AG08396 (cell line): ENCODE results near the gene PML.

ENCODE experiments used
- DNase-seq: peaks from one replicate; pipeline ENCODE4 v3.0.0; 2012; ENCODE audit warnings: low spot score, mixed read lengths

PML gene, protein sequence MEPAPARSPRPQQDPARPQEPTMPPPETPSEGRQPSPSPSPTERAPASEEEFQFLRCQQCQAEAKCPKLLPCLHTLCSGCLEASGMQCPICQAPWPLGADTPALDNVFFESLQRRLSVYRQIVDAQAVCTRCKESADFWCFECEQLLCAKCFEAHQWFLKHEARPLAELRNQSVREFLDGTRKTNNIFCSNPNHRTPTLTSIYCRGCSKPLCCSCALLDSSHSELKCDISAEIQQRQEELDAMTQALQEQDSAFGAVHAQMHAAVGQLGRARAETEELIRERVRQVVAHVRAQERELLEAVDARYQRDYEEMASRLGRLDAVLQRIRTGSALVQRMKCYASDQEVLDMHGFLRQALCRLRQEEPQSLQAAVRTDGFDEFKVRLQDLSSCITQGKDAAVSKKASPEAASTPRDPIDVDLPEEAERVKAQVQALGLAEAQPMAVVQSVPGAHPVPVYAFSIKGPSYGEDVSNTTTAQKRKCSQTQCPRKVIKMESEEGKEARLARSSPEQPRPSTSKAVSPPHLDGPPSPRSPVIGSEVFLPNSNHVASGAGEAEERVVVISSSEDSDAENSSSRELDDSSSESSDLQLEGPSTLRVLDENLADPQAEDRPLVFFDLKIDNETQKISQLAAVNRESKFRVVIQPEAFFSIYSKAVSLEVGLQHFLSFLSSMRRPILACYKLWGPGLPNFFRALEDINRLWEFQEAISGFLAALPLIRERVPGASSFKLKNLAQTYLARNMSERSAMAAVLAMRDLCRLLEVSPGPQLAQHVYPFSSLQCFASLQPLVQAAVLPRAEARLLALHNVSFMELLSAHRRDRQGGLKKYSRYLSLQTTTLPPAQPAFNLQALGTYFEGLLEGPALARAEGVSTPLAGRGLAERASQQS

DNA sequence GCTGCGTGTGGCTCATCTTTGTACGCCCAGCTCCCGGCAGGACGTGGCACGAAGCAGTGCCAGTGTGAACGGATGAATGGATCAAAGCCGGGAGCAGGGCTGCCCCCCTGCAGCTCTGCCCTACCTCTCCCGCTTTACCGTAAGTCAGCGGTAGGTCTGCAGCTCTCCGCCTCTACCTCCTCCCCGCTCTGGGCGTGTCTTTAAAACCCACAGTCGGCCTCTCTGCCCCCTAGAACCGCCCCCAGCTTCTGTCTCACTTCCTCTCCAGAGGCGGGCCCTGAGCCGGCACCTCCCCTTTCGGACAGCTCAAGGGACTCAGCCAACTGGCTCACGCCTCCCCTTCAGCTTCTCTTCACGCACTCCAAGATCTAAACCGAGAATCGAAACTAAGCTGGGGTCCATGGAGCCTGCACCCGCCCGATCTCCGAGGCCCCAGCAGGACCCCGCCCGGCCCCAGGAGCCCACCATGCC lies at the start of gene PML:
TSS of gene PML (plus strand) at position 304 of the 471 bp plus-strand sequence. CDS start at position 401, 97 bp downstream.
- peak; percentile 96 for DNase-seq

DNA sequence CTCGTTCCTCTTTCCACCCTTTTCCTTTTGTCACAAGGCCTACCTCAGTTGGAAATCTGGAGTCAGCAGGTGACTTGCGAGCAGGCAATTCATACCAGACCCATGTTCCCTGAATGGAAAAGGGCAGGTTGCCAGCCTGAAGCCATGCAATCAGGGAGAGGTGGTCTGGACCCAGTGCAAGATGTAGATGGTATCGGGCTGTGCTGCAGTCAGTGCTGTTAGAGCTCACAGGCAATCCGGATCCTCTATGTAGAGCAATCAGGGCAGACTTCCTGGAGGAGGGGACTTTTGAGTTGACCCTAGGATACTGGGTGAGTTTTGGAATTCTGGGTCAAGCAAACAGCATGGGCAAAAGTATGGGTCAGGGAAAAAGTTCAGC lies 49.4 kb upstream of the PML start:
- no peak for DNase-seq

DNA sequence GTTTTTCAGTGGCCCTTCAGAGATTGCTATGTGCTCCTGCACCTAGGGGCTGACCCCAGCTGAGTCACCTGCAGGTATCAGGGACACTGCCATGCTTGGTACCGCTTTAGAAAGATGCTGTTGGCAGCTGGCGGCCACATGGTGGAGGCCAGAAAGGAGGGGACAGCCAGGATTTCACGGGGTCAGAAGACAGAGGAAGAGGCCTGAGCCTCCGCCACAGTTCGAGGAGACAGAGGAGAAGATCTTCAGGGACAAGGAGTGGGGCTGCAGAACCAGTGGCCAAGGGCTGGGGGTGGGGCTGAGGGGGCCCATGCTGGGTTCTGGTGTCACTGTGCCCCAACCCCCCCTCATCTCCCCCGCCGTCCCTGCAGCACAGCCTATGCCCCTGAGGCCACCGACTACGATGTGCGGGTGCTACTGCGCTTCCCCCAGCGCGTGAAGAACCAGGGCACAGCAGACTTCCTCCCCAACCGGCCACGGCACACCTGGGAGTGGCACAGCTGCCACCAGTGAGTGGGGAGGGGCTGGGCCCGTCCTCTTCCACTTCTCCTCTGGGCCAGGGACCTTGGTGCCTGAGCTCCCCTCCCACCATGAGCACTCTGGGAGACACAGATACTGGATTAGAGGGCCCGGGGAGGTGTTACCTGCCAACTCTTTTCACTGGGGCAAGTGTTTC lies 48.3 kb upstream of the PML start:
- no peak for DNase-seq

DNA sequence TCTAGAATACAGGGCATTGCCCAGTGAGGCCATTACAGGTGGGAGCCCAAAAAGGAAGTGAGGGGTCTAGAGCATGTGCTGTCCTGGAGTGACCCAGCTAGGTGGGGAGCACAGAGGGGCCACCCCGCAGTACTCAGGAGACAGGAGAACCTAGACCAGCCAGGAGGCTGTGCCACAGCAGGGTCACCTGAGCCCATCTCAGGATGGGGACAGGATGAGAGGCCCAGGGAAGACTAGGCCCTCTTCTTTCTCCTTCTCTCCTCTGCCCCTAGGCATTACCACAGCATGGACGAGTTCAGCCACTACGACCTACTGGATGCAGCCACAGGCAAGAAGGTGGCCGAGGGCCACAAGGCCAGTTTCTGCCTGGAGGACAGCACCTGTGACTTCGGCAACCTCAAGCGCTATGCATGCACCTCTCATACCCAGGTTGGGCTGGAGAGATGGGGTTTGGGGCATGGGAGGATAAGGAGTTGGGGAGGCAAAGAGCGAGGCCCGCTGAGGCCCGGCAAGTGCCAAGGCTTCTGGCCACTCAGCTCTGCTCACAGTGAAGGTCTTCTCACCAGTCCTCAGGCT lies 47.6 kb upstream of the PML start:
- DNase-seq: no peak

DNA sequence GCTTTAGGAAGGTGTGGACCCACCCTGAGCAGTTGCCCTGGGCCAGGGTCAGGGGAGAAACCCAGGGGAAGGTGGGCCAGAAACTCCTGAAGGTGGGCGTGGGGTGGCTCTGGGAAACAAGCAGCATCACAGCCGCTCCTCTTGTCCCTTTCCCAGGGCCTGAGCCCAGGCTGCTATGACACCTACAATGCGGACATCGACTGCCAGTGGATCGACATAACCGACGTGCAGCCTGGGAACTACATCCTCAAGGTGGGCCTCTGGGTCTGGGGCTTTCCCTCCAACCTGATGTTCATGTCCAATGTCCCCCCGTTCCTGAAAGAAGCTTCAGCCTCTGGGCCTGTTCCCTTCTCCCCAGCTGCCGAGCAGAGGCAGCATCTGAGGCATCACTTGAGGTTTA lies 46.9 kb upstream of the PML start:
- no peak for DNase-seq

DNA sequence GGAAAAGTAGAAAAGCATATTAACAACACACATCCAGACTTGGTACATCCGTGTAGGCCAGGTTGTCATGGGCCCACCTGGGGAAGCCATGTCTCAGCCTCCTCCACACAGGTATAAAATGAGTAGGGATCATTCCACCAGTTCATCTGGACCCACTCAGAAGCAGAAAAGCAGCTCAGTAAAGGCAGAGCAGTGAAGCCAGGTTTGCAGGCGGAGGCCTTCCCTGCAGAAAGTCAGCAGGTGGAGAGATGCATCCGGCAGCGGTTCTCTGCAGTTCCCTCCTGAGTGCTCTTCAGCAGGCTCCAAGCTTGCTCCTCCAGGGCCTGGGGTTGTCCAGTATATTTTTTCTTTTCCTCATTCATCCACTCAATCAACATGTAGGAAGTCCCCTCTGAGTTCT lies 46.1 kb upstream of the PML start:
- DNase-seq: no peak

DNA sequence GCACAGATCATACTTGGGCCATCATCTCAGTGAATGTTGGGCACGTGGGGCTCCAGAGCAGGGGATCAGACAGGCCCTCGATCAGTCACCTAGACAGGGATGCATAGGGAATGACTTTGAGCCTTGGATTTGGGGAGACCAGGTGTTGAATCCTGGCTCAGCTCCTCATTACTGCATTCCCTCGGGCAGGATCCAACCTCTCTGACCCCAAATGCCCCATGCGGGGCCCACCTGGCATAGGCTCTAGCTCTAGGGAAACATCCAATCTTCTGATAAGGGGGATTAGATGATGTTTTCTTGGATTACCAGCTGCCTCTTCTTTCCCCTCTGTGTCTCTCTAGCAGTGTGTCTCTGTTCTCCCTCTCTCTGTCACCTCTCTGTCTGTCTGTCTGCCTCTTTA lies 45.5 kb upstream of the PML start:
- DNase-seq: no peak

DNA sequence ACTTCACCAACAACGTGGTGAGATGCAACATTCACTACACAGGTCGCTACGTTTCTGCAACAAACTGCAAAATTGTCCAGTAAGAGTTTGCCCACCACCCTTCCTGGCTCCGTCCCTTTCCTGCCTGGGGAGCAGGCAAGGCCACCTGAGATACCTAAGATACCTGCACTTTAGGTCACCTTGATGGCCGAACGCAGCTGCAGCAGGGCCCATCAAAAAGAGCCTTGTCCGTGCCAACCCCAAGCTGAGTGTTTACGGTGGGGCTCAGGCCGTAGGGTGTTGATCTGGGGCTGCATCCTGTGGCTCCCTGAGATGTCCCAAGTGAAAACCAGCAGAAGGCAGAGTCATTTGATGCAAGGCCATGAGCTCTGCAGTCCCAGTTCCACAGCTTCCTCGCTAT lies 45.0 kb upstream of the PML start:
- DNase-seq: no peak

DNA sequence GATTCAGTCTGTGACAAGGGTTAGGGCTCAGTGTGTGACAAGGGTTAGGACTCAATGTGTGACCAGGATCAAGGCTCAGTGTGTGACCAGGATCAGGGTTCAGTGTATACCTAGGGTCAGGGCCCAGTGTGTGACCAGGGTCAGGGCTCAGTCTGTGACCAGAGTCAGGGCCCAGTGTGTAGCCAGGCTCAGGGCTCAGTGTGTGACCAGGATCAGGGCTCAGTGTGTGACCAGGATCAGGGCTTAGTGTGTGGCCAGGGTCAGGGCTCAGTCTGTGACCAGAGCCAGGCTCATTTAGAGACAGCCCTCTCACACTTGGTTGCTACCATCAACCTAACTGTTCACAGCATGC lies 44.1 kb upstream of the PML start:
- no peak for DNase-seq

DNA sequence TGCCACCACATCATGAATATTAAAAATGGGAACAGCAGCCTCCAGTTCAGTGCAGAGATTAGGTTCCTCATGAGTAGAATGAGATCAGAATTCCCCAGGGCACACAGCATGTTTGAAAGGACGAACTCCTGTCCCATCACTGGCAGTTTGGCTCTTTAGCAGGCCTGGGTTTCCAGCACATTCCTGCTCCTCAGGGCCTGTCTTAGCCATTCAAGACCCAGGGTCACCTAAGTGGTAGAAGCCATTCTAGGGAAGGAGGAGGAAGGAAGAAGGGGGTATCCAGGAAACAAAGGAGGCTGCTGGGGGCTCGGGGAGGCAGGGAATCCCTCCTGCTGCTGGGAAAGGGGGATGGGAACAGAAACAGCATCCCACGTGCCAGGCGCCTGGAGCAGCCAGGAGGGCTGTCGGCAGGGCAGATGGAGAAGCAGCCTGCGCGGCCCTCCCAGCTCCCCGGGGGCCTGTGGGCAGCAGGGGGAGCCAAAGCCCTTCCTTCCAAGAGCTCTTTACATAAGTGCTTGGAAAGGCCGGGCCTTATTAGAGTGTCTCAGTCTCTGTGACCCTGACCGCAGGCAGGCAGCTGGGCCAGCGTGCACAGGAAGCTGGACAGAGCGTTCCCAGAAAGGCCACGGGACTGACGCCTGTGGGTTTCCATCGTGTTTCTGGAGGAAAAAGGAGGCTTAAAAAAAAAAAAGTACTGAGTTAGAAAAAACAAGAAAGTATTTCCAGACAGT lies 43.5 kb upstream of the PML start:
- peak; percentile 92 for DNase-seq

DNA sequence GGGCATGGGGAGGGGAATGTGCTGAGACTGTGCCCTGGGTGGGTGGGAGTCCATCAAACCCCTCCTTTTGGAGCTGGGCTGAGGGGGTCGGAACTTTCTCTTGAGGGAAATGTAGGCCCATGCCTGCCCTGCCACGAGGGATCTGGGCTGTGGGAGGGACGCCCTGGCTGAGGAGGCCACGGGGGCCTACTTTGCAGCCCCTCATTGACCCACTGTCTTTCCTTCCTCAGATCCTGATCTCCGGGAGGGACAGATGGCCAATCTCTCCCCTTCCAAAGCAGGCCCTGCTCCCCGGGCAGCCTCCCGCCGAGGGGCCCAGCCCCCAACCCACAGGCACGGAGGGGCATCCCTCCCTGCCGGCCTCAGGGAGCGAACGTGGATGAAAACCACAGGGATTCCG lies 42.9 kb upstream of the PML start:
- no peak for DNase-seq

DNA sequence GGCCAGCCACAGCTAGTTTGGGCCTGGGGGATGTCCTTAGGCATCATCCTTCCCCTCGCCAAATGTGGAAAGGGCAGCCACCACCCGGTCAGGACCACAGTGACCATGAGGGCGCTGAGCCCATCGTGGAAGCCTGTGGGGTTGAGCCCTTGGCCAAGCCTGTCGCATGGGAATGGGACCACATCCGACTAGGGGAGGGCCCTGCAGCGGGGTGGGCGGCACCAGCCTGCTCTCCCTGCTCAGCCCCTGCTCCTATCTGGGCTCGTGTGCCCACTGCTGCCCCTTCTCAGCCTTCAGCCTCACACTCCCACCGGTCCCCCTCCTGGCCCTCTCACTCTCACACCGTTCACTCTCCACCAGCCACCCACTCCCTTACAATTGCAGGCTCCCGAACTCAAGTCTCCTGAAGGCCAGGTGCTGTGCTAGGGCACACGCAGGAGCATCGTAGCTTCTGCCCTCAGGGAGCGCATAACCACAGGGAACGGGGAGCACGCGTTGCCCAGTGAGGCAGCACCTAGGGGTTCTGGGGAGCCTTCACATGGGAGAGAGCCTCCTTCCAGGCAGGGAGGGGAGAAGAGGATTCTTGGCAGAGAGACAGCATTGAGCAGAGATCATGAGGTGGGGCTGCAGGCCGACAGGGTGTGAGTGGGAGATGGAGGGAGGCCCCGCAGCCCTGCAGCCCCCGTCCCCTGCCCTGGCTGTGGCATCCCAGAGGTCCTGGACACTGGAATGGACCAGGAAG lies 42.2 kb upstream of the PML start:
- no peak for DNase-seq

DNA sequence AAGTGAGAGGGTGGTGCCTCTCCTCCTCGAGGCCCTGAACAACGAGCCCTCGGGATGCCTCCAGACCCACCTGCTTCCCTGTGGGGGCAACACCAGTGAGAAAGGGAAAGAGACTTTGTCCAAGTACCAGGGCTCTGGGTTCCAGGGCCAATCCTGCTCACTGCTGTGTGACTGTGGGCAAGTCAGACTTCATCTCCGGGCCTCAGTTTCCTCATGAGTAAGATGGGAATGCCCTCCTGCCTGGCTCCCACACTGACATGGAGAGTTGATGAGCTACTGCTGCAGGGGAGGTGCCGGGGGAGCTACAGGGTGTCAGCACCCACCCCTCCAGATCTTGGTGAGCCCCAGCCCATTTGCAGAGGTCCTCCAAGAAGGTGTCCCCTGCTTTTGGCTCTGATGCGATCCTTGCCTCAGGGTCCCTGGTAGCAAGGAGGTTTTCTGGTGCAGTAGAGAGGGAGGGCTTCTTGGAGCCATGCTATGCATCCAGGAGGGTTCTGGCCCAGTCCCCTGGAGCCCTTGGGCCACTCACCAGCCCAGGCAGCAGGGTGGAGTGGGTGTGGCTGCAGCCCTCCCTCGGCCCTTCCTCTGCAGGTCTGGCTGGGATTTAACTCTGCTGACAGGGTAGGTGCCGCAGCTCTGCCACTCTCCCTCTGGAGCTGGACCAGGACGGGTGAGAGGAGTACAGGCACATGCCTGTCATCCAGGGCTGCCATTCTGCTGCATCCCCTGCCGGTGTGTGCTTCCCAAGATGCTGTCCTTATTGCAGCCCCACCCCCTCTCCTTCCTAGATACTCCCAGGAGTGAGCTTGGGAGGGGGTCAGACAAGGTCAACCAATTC lies 41.4 kb upstream of the PML start:
- DNase-seq: no peak

DNA sequence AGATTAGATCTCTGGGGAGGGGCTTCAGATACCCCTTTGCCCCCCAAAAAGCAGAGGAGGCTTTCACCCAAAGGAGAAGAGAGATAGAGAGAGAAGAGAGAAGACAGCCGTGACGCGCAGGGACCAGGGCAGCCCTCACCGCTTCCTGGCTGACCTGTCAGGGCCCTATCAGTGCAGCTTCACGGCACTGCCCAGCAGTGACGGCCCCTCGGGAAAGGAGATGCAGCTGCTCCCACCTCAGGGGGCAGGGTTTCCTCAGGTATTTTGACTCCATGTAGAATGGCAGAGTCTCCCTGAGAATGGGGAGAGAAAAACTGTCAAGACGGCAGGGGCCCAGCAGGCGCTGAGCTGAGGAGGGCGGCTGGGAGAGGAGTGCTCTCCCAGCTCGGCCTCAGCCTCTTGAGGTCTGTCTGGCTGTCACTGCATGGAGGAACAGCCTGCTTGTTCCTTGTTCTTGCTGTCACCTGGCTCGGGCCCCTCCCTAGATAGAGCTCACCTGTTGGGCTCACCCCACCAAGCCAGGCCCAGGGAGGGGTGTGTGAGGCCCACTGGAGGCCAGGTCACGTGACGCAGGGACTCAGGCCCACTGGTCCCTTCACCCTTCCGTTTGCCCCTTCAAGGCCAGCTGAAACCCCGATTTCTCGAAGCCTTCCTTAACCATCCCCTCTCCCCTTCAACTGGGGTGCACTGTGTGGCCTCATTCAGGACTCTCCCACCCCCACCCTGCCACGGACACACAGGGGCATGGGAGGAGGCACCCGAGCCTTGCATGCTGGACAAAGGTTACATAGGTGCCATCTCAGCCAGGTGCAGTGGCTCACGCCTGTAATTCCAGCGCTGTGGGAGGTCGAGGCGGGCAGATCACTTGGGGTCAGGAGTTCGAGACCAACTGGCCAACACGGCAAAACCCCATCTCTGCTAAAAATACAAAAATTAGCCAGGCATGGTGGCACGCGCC lies 40.0 kb upstream of the PML start:
- no peak for DNase-seq

DNA sequence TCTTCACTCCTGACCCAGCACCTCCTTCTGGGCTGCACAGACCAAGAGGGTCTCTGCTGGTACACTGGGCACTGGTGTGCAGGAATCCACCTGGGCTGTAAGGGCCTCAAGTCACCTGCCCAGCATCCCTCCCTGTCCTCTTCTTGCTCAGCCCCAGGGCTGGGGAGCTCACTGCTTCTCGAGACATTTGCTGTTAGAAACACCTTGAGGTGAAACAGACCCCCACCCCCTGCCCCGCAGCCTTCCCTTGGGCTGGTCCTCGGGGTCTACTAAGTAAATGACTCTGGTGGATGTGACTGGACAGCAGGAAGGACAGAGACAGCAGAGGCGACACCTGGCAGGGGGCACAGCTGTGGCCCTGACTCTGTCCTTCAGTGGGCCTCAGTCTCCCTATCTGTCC lies 39.2 kb upstream of the PML start:
- DNase-seq: no peak

DNA sequence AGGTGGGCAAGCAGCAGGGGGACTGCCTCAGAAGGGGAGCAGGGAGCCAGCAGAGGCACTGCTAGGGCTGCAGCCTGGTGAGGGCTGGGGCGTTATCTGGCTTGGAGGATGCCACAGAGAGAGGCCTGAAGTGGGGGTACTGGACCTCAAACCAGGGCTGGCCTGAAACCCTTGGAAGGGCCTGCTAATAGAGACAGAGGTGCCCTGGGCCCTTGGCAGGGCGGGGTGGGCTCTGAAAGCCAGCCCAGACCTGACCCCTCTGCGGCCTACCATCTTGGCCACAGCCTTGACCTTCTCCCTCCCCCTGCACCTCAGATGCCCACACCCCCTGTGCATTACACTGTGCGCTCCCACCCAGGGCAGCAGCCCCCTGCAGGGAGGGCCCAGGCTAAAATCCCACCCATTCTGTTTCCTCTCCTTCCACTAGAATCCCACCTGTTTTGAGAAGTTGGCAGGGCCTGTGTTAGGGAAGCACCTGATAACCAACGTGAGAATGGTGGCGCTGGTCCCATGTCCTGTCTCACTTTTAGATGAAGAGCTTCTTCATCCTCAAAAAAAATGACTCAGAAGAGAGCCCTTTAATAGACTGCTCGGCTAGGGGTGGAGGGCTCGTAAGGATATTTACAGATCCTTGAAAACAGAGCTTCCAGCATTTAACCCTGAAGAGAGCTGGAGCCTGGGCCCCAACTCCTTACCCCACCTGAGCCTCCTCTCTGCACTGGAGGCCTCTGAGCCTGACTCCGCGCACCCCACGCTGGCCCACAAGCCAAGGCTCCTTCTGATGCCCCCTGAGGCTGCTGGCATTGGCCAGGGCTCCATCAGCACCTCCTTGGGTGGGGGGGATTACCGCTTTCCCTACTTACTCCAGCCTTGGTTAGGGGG lies 38.4 kb upstream of the PML start:
- DNase-seq: no peak

DNA sequence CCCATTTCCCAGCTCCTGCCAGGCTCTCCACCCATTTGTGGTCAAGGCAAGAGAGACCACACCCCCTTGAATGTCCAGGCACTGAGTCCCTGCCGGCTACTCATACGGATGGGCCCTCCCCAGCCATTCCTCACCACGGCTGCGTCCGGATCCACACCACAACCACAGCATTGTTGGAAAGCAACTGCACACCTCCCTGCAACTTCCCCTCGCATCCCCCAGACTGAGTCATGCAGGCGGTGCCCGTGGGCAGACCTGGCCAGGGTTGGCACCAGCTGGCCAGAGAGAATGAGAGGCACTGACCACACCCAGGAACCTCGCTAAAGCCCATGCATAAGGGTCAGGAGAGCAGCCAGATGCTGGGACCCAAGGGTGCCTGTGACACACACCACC lies 37.8 kb upstream of the PML start:
- DNase-seq: peak; percentile 92

DNA sequence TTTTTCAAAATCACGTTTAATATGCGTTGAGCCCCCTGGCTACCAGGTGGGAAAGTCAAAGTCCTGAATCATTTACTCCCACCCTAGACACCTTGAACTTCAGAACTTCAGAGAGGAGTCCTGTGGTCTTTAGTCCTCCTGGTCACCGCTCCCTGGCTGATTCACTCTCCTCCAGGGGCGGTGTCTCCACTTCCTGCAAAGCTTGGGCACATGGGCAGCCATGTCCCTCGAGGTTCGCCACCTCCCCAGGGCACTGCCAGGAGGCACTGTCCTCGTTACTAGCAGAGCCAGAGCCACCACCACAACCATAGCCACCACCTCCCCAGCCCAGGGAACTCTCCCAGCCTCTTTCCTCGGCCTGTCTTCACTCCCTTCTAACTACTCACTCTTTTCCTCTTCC lies 37.2 kb upstream of the PML start:
- DNase-seq: no peak
